Measurements from ENCODE around the gene MYH1. TPM values are rescaled to one million over a fixed set of nuclear protein-coding genes. Genes with fewer than 3 reads are reported as not detected.

Gene MYH1
- total and polyA plus RNA-seq, 2 of the 8 experiments (the other 6 are each of a cell fraction or from before 2014, with no cell fraction given): not detected

- Histone ChIP-seq H4K20me1 (replicated peaks in 1 of 2; ENCODE audit: control insufficient read depth in 1 of 2, insufficient read depth in 2 of 2, low read length in 2 of 2) (no peaks in the 10 kb centered on the region), H3K4me1 (replicated peaks in 1 of 4; ENCODE audit: control insufficient read depth in 3 of 4, insufficient read depth in 4 of 4, low read length in 3 of 4) (no peaks in the 10 kb centered on the region), H2AFZ (ENCODE audit: low read length) (no peak overlapping the region), H3K79me2 (ENCODE audit: control insufficient read depth in 1 of 2, insufficient read depth in 2 of 2, low read length in 2 of 2) (no peaks in the 10 kb centered on the region), H3K14ac (ENCODE audit: insufficient read length) (no peak overlapping the region), H2BK5ac (ENCODE audit: low read depth, low read length) (no peak overlapping the region), H3K18ac (ENCODE audit: extremely low read depth, low read length) (no peak overlapping the region), H3K23me2 (ENCODE audit: low read depth, low read length) (no peaks in the 10 kb centered on the region), H3K4me3 (ENCODE audit: extremely low read depth in 1 of 4, insufficient read depth in 2 of 4, low read depth in 3 of 4, low read length in 4 of 4) (no peak overlapping the region), H3K27me3 (replicated peaks in 1 of 4; ENCODE audit: control insufficient read depth in 3 of 4, extremely low read depth in 1 of 4, insufficient read depth in 3 of 4, low read length in 3 of 4) (no peaks in the 10 kb centered on the region), H2BK15ac (ENCODE audit: low read length) (no peak overlapping the region), H3K4ac (replicated peaks; ENCODE audit: insufficient read length, low read depth, low read length) (no peak overlapping the region), H2BK120ac (replicated peaks; ENCODE audit: low read depth, low read length) (no peak overlapping the region), H3K79me1 (ENCODE audit: low read depth, low read length) (no peaks in the 10 kb centered on the region), H3K9me3 (ENCODE audit: insufficient read depth in 2 of 2, low read depth in 1 of 2, low read length in 1 of 2) (no peaks in the 10 kb centered on the region), H2AK5ac (ENCODE audit: low read depth, low read length) (no peak overlapping the region), H4K8ac (ENCODE audit: extremely low read depth, insufficient read depth, low read length) (no peak overlapping the region), H2BK12ac (ENCODE audit: low read depth, low read length) (no peak overlapping the region), H3K23ac (ENCODE audit: insufficient read length) (no peak overlapping the region), H4K5ac (ENCODE audit: insufficient read length, low read depth, low read length) (no peak overlapping the region), H3K36me3 (ENCODE audit: control insufficient read depth in 2 of 4, insufficient read depth in 4 of 4, low read length in 3 of 4) (no peaks in the 10 kb centered on the region; a peak in 3 of 8 replicates), H3K56ac (replicated peaks; ENCODE audit: insufficient read length, low read depth, low read length) (no peak overlapping the region), H2BK20ac (ENCODE audit: low read length) (no peak overlapping the region), H4K91ac (replicated peaks; ENCODE audit: insufficient read length, low read length) (no peak overlapping the region), H3K27ac (ENCODE audit: low read depth, low read length) (no peak overlapping the region), H3K9ac (replicated peaks in 1 of 4; ENCODE audit: extremely low read depth in 1 of 4, low read depth in 3 of 4, low read length in 3 of 4) (no peak overlapping the region), H3K4me2 (ENCODE audit: insufficient read depth in 1 of 2, low read depth in 2 of 2, low read length in 2 of 2) (no peak overlapping the region)
- ChIA-PET CTCF (ENCODE audit: partially characterized antibody) (interaction anchor here (0.7 to 1.0 kb wide), 2 partner anchors 12 to 166 kb away, joined by 3 to 4 read pairs; no protein-coding TSS in a partner anchor), POLR2A (ENCODE audit: partially characterized antibody) (interaction anchor here (0.7 kb wide), 1 partner anchor 226 kb away, joined by 3 read pairs; no protein-coding TSS in a partner anchor)
- FAIRE-seq (no peak), DNase-seq (ENCODE audit: low read depth in 1 of 2, low spot score in 2 of 2) (no peak)
- WGBS, 2 experiments (ENCODE audit: extremely low coverage in 1 of 2, insufficient coverage in 1 of 2, insufficient read length in 1 of 2, insufficient replicate concordance in 2 of 2, low coverage in 1 of 2, low lambda C conversion rate in 2 of 2, missing lambda C conversion rate in 1 of 2): 88% methylated on average over 7 of the region's 7 CpGs; no CpG with 5 or more reads in 1 of the 2 experiments
- TF ChIP-seq RBBP5 (IDR thresholded peaks at IDR 0.05; ENCODE audit: borderline replicate concordance, low read depth, low read length): no peak
- no peak for TF ChIP-seq SIRT6 (IDR thresholded peaks at IDR 0.05; ENCODE audit: low read length)
- TF ChIP-seq BCL11A (IDR thresholded peaks at IDR 0.05; ENCODE audit: low read depth in 2 of 2, low read length in 2 of 2): no peak
- TF ChIP-seq GTF2F1 (IDR thresholded peaks at IDR 0.05; ENCODE audit: borderline replicate concordance, low read depth, low read length): no peak
- TF ChIP-seq MAFK (IDR thresholded peaks at IDR 0.05; ENCODE audit: low read depth, low read length): no peak
- no peak for TF ChIP-seq SRF (IDR thresholded peaks at IDR 0.05; ENCODE audit: low read depth, low read length)
- TF ChIP-seq SP4 (IDR thresholded peaks at IDR 0.05; ENCODE audit: low read length): no peak
- no peak for TF ChIP-seq MAX (IDR thresholded peaks at IDR 0.05)
- no peak for TF ChIP-seq TAF7 (optimal IDR thresholded peaks at IDR 0.05; ENCODE audit: borderline replicate concordance, low read depth, low read length)
- TF ChIP-seq SAP30 (IDR thresholded peaks at IDR 0.05; ENCODE audit: insufficient read depth, insufficient replicate concordance, low read length): no peak
- TF ChIP-seq ATF2 (IDR thresholded peaks at IDR 0.05; ENCODE audit: low read length): no peak
- TF ChIP-seq POLR2A (IDR thresholded peaks at IDR 0.05; ENCODE audit: control extremely low read depth in 1 of 2, low read depth in 2 of 2, low read length in 2 of 2): no peak
- TF ChIP-seq HDAC2 (IDR thresholded peaks at IDR 0.05; ENCODE audit: borderline replicate concordance in 1 of 2, low read depth in 2 of 2, low read length in 2 of 2): no peak
Observed at GRCh38 chr17:10523064-10523463, 4.7 kb upstream of the MYH1 start.

Data from H1 (cell line).